CD14-positive monocyte (primary cell): ENCODE measurements around the gene APEX2. TPM values are rescaled to one million over a fixed set of nuclear protein-coding genes. Genes with fewer than 3 reads are reported as not detected.

Experiments used
- DNase-seq, 3 donors: peaks; one replicate each; pipeline ENCODE4 v3.0.0-alpha.2; 2011 to 2022
- H2AFZ ChIP-seq: 2 replicates; pipeline ENCODE4 v1.6.0; 2012; ENCODE audit warnings: mild to moderate bottlenecking, low read depth, low read length, inconsistent platforms; ENCODE audit not compliant: insufficient read depth, poor library complexity, severe bottlenecking
- H3K27ac ChIP-seq, 2 donors: 1 replicate in 1 of 2; 2 replicates in 1 of 2; pipeline ENCODE4 v1.5.1; 2012 to 2013; ENCODE audit warnings: low read length in 2 of 2, control low read depth in 1 of 2, inconsistent platforms in 1 of 2, low read depth in 1 of 2, mild to moderate bottlenecking in 1 of 2
- H3K27me3 ChIP-seq, 2 donors: one replicate each; pipeline versions ENCODE4 v1.6.0 to v1.6.1; 2011 to 2013; ENCODE audit warnings: low read length in 2 of 2; ENCODE audit not compliant: control insufficient read depth in 2 of 2, insufficient read depth in 2 of 2
- H3K36me3 ChIP-seq, 2 donors: replicated peaks in 1 of 2; 1 replicate in 1 of 2; 2 replicates in 1 of 2; pipeline versions ENCODE4 v1.5.1 to v1.6.1; 2012 to 2013; ENCODE audit warnings: low read length in 2 of 2, control low read depth in 1 of 2, inconsistent platforms in 1 of 2, mild to moderate bottlenecking in 1 of 2; ENCODE audit not compliant: insufficient read depth in 2 of 2, control insufficient read depth in 1 of 2
- H3K4me1 ChIP-seq, 2 donors: 1 replicate in 1 of 2; 2 replicates in 1 of 2; pipeline versions ENCODE4 v1.5.1 to v1.6.1; 2012 to 2013; ENCODE audit warnings: low read length in 2 of 2, control low read depth in 1 of 2, inconsistent platforms in 1 of 2, mild to moderate bottlenecking in 1 of 2, moderate library complexity in 1 of 2; ENCODE audit not compliant: insufficient read depth in 2 of 2, control insufficient read depth in 1 of 2
- H3K4me2 ChIP-seq: replicated peaks from 2 replicates; pipeline ENCODE3; 2012; ENCODE audit warnings: low read length, moderate library complexity, mild to moderate bottlenecking; ENCODE audit not compliant: poor library complexity, severe bottlenecking; ENCODE audit errors: extremely low read depth
- H3K4me3 ChIP-seq, 3 experiments: fragments of 200-600 bp in 1 of 3; sonication (generic) in 1 of 3; replicated peaks in 1 of 3; 1 replicate in 2 of 3; 2 replicates in 1 of 3; pipeline ENCODE4 v1.5.1; 2011 to 2013; ENCODE audit warnings: low read length in 3 of 3, mild to moderate bottlenecking in 3 of 3, control low read depth in 2 of 3, low read depth in 2 of 3, inconsistent platforms in 1 of 3, moderate library complexity in 1 of 3
- H3K79me2 ChIP-seq: 2 replicates; pipeline ENCODE4 v1.6.0; 2012; ENCODE audit warnings: mild to moderate bottlenecking, control low read depth, inconsistent platforms, low read length, moderate library complexity; ENCODE audit not compliant: insufficient read depth
- H3K9ac ChIP-seq: 2 replicates; pipeline ENCODE4 v1.6.0; 2017; ENCODE audit warnings: low read length, mild to moderate bottlenecking; ENCODE audit not compliant: insufficient read depth, poor library complexity, severe bottlenecking
- H3K9me3 ChIP-seq, 2 donors: replicated peaks in 1 of 2; 1 replicate in 1 of 2; 2 replicates in 1 of 2; pipeline versions ENCODE4 v1.5.1 to v1.6.1; 2012 to 2013; ENCODE audit warnings: low read length in 2 of 2, control low read depth in 1 of 2; ENCODE audit not compliant: control insufficient read depth in 1 of 2, insufficient read depth in 1 of 2
- H4K20me1 ChIP-seq: 2 replicates; pipeline ENCODE4 v1.6.0; 2012; ENCODE audit warnings: mild to moderate bottlenecking, low read length, control low read depth, moderate library complexity; ENCODE audit not compliant: insufficient read depth
- H3K27ac Mint-ChIP-seq, 7 donors: one replicate each; pipeline ENCODE4 v1.8.0; 2020; ENCODE audit warnings: mild to moderate bottlenecking in 7 of 7, mixed read lengths in 7 of 7, moderate library complexity in 6 of 7, inconsistent platforms in 2 of 7
- H3K27me3 Mint-ChIP-seq, 3 donors: one replicate each; pipeline ENCODE4 v1.8.0; 2021 to 2022; ENCODE audit warnings: low read depth in 3 of 3, mild to moderate bottlenecking in 3 of 3, mixed read lengths in 3 of 3, moderate library complexity in 3 of 3, inconsistent platforms in 1 of 3
- H3K36me3 Mint-ChIP-seq, 2 donors: one replicate each; pipeline ENCODE4 v1.8.0; 2020; ENCODE audit warnings: mixed read lengths in 2 of 2, inconsistent platforms in 1 of 2, mild to moderate bottlenecking in 1 of 2
- H3K4me1 Mint-ChIP-seq: one replicate; pipeline ENCODE4 v1.8.0; 2020; ENCODE audit warnings: mild to moderate bottlenecking, mixed read lengths
- H3K4me3 Mint-ChIP-seq, 2 donors: one replicate each; pipeline ENCODE4 v1.8.0; 2020; ENCODE audit warnings: mild to moderate bottlenecking in 2 of 2, mixed read lengths in 2 of 2, moderate library complexity in 1 of 2
- H3K9me3 Mint-ChIP-seq, 7 donors: one replicate each; pipeline ENCODE4 v1.8.0; 2020 to 2022; ENCODE audit warnings: mixed read lengths in 7 of 7, mild to moderate bottlenecking in 6 of 7, moderate library complexity in 6 of 7, inconsistent platforms in 2 of 7
- CTCF ChIP-seq: fragments of 200-600 bp; IDR thresholded peaks from one replicate; pipeline ENCODE4 v1.8.0; 2022; ENCODE audit warnings: antibody characterized with exemption, mild to moderate bottlenecking
- WGBS: methylation state at CpG from one replicate; pipeline ENCODE4 v1.1.5; 2013; ENCODE audit warnings: missing lambda C conversion rate; ENCODE audit not compliant: insufficient coverage; 5-methylcytosine and 5-hydroxymethylcytosine counted together
- intact Hi-C, 2 donors: fragments of 100-400 bp; cut with micrococcal nuclease; formaldehyde crosslinking; loops; one replicate each; pipeline versions ENCODE4 v1.15.0 to v1.15.1; 2023
- polyA plus RNA-seq, 3 donors: library from polyadenylated mRNA; depleted of rRNA in 1 of 3; unstranded in 2 of 3; stranded (reverse) in 1 of 3; fragments of 300-500 nt in 2 of 3; fragments of >200 nt in 1 of 3; fragmentation: Illumina TruSeq in 2 of 3; gene quantifications; 1 replicate in 2 of 3; 2 replicates in 1 of 3; pipeline ENCODE4 v1.2.3, GENCODE V29; 2012 to 2021

The APEX2 gene
- polyA plus RNA-seq, 3 donors: 13.3 to 17.8 (median 14.4) TPM

- H2AFZ ChIP-seq: no peak overlapping the region
- no peaks in the 10 kb centered on the region for H4K20me1 ChIP-seq
- no peaks in the 10 kb centered on the region for H3K36me3 ChIP-seq
- no peak overlapping the region for H3K9ac ChIP-seq
- no peak overlapping the region for H3K4me2 ChIP-seq
- Mint-ChIP-seq H3K4me3 (no peak overlapping the region), H3K4me1 (no peaks in the 10 kb centered on the region), H3K27me3 (peaks cover 1 to 3% (median 1%) of the 10 kb centered on the region in 3 donors), H3K36me3 (no peaks in the 10 kb centered on the region), H3K9me3 (peaks cover 0 to 5% (median 0%) of the 10 kb centered on the region in 7 donors), H3K27ac (no peak overlapping the region)
- H3K27ac ChIP-seq: no peak overlapping the region
- no CpG with 5 or more reads among the region's 4 CpGs for WGBS
- DNase-seq: no peak
- H3K4me1 ChIP-seq: no peaks in the 10 kb centered on the region
- intact Hi-C loops: no loop called here
- no peaks in the 10 kb centered on the region for H3K9me3 ChIP-seq
- no peak for TF ChIP-seq CTCF
- H3K27me3 ChIP-seq: no peaks in the 10 kb centered on the region
- no peak overlapping the region for H3K4me3 ChIP-seq
- no peaks in the 10 kb centered on the region for H3K79me2 ChIP-seq
Measured at GRCh38 chrX:54964766-54965497, 35.2 kb upstream of the APEX2 start.

GRCh38 chrX:54977387-54977786, 22.8 kb upstream of the APEX2 start:
- Histone ChIP-seq H3K9me3 (no peaks in the 10 kb centered on the region), H3K4me3 (no peak overlapping the region), H3K27me3 (no peaks in the 10 kb centered on the region), H4K20me1 (no peaks in the 10 kb centered on the region), H3K79me2 (no peaks in the 10 kb centered on the region), H3K4me1 (no peaks in the 10 kb centered on the region), H3K36me3 (no peaks in the 10 kb centered on the region), H3K27ac (no peak overlapping the region), H3K4me2 (no peak overlapping the region), H3K9ac (no peak overlapping the region), H2AFZ (no peak overlapping the region)
- H3K4me1 Mint-ChIP-seq: no peaks in the 10 kb centered on the region
- peaks cover 0 to 6% (median 2%) of the 10 kb centered on the region in 7 donors for H3K9me3 Mint-ChIP-seq
- no peak overlapping the region for H3K4me3 Mint-ChIP-seq
- no peak for DNase-seq
- no peaks in the 10 kb centered on the region for H3K36me3 Mint-ChIP-seq
- TF ChIP-seq CTCF: no peak
- intact Hi-C loops: no loop called here
- WGBS: no CpG with 5 or more reads among the region's 4 CpGs
- H3K27me3 Mint-ChIP-seq: peaks cover 2 to 5% (median 2%) of the 10 kb centered on the region in 3 donors
- no peak overlapping the region for H3K27ac Mint-ChIP-seq
